Measurements from ENCODE around the gene MAP1A.

DNA sequence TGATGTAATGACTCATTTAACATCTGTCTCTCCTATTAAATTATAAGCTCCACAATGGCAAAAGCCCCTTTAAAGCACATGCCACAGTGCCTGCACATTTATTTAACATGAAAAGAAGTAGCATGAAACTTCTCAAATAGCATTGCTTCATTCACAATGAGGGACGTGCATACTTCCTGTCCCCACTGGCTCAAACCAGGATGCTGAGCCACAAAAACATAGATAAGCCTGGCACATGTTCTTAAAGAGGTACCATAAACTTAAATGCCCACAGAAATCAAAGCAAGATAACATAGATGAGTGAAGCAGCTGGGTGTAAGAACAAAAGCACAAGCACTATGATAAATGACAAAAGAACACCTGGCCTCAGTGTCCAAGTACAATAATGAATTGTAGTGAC lies 28.2 kb upstream of the MAP1A start:
- TF ChIP-seq, protein P1, sequence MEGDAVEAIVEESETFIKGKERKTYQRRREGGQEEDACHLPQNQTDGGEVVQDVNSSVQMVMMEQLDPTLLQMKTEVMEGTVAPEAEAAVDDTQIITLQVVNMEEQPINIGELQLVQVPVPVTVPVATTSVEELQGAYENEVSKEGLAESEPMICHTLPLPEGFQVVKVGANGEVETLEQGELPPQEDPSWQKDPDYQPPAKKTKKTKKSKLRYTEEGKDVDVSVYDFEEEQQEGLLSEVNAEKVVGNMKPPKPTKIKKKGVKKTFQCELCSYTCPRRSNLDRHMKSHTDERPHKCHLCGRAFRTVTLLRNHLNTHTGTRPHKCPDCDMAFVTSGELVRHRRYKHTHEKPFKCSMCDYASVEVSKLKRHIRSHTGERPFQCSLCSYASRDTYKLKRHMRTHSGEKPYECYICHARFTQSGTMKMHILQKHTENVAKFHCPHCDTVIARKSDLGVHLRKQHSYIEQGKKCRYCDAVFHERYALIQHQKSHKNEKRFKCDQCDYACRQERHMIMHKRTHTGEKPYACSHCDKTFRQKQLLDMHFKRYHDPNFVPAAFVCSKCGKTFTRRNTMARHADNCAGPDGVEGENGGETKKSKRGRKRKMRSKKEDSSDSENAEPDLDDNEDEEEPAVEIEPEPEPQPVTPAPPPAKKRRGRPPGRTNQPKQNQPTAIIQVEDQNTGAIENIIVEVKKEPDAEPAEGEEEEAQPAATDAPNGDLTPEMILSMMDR (IDR thresholded peaks at IDR 0.05) = no peak
- no peak for TF ChIP-seq POLR2A (IDR thresholded peaks at IDR 0.05)
